Putamen (tissue), 1 donor: ENCODE measurements around the gene HHIPL1.
"Not testable (repeated sequence)": the region's sequence is repeated elsewhere in the genome, so short reads cannot be mapped to it uniquely, and the experiment has no call there.

Experiments
- DNase-seq: peaks from one replicate; pipeline ENCODE4 v3.0.0-alpha.2; 2016; ENCODE audit warnings: low spot score

Gene HHIPL1

GRCh38 chr14:99660794-99661193 is 15.9 kb downstream of the HHIPL1 start:
- DNase-seq, result no peak

- DNase-seq, result not testable (repeated sequence)
Measured at GRCh38 chr14:99661206-99661605, 16.3 kb downstream of the HHIPL1 start.

- DNase-seq, result no peak
Measured at GRCh38 chr14:99662846-99663245, 17.9 kb downstream of the HHIPL1 start.

- no peak for DNase-seq
Measured at GRCh38 chr14:99663386-99664057, 18.6 kb downstream of the HHIPL1 start.

- peak; percentile 45 for DNase-seq
Measured at GRCh38 chr14:99664058-99664936, 19.4 kb downstream of the HHIPL1 start.

- no peak for DNase-seq
Measured at GRCh38 chr14:99664937-99665273, 20.0 kb downstream of the HHIPL1 start.

- no peak for DNase-seq
Measured at GRCh38 chr14:99666533-99666932, 21.6 kb downstream of the HHIPL1 start.

GRCh38 chr14:99667045-99667444 is 22.1 kb downstream of the HHIPL1 start:
- DNase-seq, result no peak

GRCh38 chr14:99667821-99668220 is 22.9 kb downstream of the HHIPL1 start:
- no peak for DNase-seq

- no peak for DNase-seq
Measured at GRCh38 chr14:99668307-99669295, 23.7 kb downstream of the HHIPL1 start.

GRCh38 chr14:99670361-99671234 is 25.7 kb downstream of the HHIPL1 start:
- DNase-seq, result no peak

GRCh38 chr14:99671235-99672224 is 26.6 kb downstream of the HHIPL1 start:
- peak; percentile 73 for DNase-seq

GRCh38 chr14:99672506-99673304 is 27.8 kb downstream of the HHIPL1 start:
- DNase-seq, result no peak

- DNase-seq, result no peak
Measured at GRCh38 chr14:99673305-99674063, 28.6 kb downstream of the HHIPL1 start.

GRCh38 chr14:99674064-99674650 is 29.2 kb downstream of the HHIPL1 start:
- no peak for DNase-seq

GRCh38 chr14:99674776-99675381 is 29.9 kb downstream of the HHIPL1 start:
- DNase-seq, result no peak

- no peak for DNase-seq
Measured at GRCh38 chr14:99675382-99675835, 30.5 kb downstream of the HHIPL1 start.
